Measurements from ENCODE around the gene SUFU.
A peak's percentile ranks its signal among the peaks of the same experiment; 100 is the strongest.

Gene SUFU

DNA sequence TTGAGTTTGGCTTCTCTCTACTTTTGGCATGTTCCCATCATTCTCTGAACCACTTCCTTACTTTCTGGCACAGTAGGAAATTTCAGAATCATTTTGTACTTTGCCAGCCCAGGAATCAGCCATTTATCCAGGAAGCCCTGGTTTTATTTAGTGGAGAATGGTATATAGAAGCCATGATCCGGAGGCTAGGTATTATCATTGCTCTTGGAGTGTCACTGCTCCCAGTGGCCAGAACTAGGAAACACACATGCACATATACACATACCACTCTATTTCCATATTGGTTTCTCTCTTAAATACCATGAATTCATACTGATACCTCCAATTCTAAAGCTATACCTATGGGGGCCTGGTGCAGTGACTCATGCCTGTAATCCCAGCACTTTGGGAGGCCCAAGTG is 36.3 kb downstream of the SUFU start:
- no peaks in the 10 kb centered on the region for H3K9me3 ChIP-seq (ENCODE audit: insufficient read depth, low read length)
- H3K4me1 ChIP-seq (ENCODE audit: low read length) = peaks cover 39% of the 10 kb centered on the region
- no peak overlapping the region for H3K27ac ChIP-seq (ENCODE audit: low read length)
- no peaks in the 10 kb centered on the region for H3K27me3 ChIP-seq (ENCODE audit: low read depth, low read length)
- H3K36me3 ChIP-seq (replicated peaks; ENCODE audit: low read depth, low read length) = no peaks in the 10 kb centered on the region
- H3K4me3 ChIP-seq (ENCODE audit: low read length) = no peak overlapping the region
- no peaks in the 10 kb centered on the region for H4K20me1 ChIP-seq (ENCODE audit: insufficient read depth, low read length)
- no peaks in the 10 kb centered on the region for H3K79me2 ChIP-seq (ENCODE audit: low read length)
- TF ChIP-seq, protein P1, sequence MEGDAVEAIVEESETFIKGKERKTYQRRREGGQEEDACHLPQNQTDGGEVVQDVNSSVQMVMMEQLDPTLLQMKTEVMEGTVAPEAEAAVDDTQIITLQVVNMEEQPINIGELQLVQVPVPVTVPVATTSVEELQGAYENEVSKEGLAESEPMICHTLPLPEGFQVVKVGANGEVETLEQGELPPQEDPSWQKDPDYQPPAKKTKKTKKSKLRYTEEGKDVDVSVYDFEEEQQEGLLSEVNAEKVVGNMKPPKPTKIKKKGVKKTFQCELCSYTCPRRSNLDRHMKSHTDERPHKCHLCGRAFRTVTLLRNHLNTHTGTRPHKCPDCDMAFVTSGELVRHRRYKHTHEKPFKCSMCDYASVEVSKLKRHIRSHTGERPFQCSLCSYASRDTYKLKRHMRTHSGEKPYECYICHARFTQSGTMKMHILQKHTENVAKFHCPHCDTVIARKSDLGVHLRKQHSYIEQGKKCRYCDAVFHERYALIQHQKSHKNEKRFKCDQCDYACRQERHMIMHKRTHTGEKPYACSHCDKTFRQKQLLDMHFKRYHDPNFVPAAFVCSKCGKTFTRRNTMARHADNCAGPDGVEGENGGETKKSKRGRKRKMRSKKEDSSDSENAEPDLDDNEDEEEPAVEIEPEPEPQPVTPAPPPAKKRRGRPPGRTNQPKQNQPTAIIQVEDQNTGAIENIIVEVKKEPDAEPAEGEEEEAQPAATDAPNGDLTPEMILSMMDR (IDR thresholded peaks at IDR 0.05; ENCODE audit: low read depth, low read length) = peak; percentile 22
- no peak for TF ChIP-seq EZH2phosphoT487 (IDR thresholded peaks at IDR 0.05; ENCODE audit: low read depth)
- no peak overlapping the region for H3K9ac ChIP-seq (ENCODE audit: low read length)
- no peak overlapping the region for H3K4me2 ChIP-seq (ENCODE audit: low read length)
- no peak overlapping the region for H2AFZ ChIP-seq (ENCODE audit: low read depth, low read length)

DNA sequence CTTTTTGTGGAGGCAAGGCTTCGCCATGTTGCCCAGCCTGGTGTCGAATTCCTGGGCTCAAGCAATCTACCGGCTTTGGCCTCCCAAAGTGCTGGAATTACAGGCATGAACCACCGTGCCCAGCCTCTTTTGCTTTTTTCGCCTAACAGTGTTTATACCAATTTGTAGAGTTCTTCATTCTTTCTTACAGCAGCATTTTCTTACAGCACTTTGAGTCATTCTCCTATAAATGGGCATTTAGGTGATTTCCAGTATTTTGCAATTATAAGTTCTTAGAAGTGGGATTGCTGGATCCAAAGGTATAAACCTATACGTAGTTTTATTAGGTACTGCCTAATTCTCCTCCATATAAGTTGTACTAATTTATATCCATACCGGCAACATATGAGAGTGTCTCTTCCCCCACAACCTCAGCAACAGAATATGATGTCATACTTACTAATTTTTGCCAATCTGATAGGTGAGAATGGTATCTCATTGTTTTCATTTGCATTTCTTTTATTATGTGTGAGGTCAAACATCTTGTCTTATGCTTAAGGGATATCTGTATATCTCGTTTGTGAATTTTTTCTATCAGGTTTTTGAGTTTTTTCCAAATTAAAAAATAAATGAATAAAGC is 39.1 kb downstream of the SUFU start:
- no peak overlapping the region for H3K4me2 ChIP-seq (ENCODE audit: low read length)
- no peak overlapping the region for H3K4me3 ChIP-seq (ENCODE audit: low read length)
- H3K79me2 ChIP-seq (ENCODE audit: low read length) = no peaks in the 10 kb centered on the region
- TF ChIP-seq EZH2phosphoT487 (IDR thresholded peaks at IDR 0.05; ENCODE audit: low read depth) = no peak
- TF ChIP-seq, protein P1 (IDR thresholded peaks at IDR 0.05; ENCODE audit: low read depth, low read length) = no peak
- H3K4me1 ChIP-seq (ENCODE audit: low read length) = peaks cover 29% of the 10 kb centered on the region
- no peaks in the 10 kb centered on the region for H3K27me3 ChIP-seq (ENCODE audit: low read depth, low read length)
- H3K9ac ChIP-seq (ENCODE audit: low read length) = no peak overlapping the region
- no peaks in the 10 kb centered on the region for H4K20me1 ChIP-seq (ENCODE audit: insufficient read depth, low read length)
- H3K27ac ChIP-seq (ENCODE audit: low read length) = no peak overlapping the region
- no peak overlapping the region for H2AFZ ChIP-seq (ENCODE audit: low read depth, low read length)
- H3K9me3 ChIP-seq (ENCODE audit: insufficient read depth, low read length) = no peaks in the 10 kb centered on the region
- no peaks in the 10 kb centered on the region for H3K36me3 ChIP-seq (replicated peaks; ENCODE audit: low read depth, low read length)

GRCh38 chr10:102545265-102545871 is 41.6 kb downstream of the SUFU start:
- H3K27me3 ChIP-seq (ENCODE audit: low read depth, low read length) = no peaks in the 10 kb centered on the region
- H4K20me1 ChIP-seq (ENCODE audit: insufficient read depth, low read length) = no peaks in the 10 kb centered on the region
- no peaks in the 10 kb centered on the region for H3K79me2 ChIP-seq (ENCODE audit: low read length)
- no peaks in the 10 kb centered on the region for H3K36me3 ChIP-seq (replicated peaks; ENCODE audit: low read depth, low read length)
- no peak overlapping the region for H3K4me3 ChIP-seq (ENCODE audit: low read length)
- H3K27ac ChIP-seq (ENCODE audit: low read length) = no peak overlapping the region
- H2AFZ ChIP-seq (ENCODE audit: low read depth, low read length) = no peak overlapping the region
- TF ChIP-seq, protein P1 (IDR thresholded peaks at IDR 0.05; ENCODE audit: low read depth, low read length) = no peak
- TF ChIP-seq EZH2phosphoT487 (IDR thresholded peaks at IDR 0.05; ENCODE audit: low read depth) = no peak
- no peak overlapping the region for H3K4me2 ChIP-seq (ENCODE audit: low read length)
- H3K4me1 ChIP-seq (ENCODE audit: low read length) = peaks cover 7% of the 10 kb centered on the region
- no peak overlapping the region for H3K9ac ChIP-seq (ENCODE audit: low read length)
- no peaks in the 10 kb centered on the region for H3K9me3 ChIP-seq (ENCODE audit: insufficient read depth, low read length)

DNA sequence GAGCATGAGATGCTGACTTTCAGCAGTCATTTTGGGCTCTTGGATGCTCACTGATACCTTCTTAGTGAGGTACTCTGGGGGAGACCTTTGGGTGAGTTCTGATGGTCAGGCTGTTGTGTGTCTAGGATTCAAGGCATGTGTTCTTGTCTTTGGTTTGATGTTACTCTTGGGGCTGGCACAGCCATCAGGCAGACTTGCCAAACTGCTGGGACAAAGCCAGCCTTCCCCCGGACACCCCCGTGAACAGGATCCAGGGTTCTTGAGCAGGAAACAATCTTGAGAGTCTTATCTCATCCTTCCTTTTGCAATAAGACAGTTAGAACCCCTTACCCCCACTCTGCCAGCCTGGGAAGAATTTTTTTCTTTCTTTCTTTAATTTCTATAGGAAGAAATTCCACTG is 42.2 kb downstream of the SUFU start:
- H3K4me3 ChIP-seq (ENCODE audit: low read length) = no peak overlapping the region
- no peaks in the 10 kb centered on the region for H4K20me1 ChIP-seq (ENCODE audit: insufficient read depth, low read length)
- no peaks in the 10 kb centered on the region for H3K79me2 ChIP-seq (ENCODE audit: low read length)
- no peak overlapping the region for H3K27ac ChIP-seq (ENCODE audit: low read length)
- H3K4me1 ChIP-seq (ENCODE audit: low read length) = peaks cover 5% of the 10 kb centered on the region; the same call in 1 of the 2 replicates
- no peak overlapping the region for H3K4me2 ChIP-seq (ENCODE audit: low read length)
- H2AFZ ChIP-seq (ENCODE audit: low read depth, low read length) = no peak overlapping the region
- no peaks in the 10 kb centered on the region for H3K36me3 ChIP-seq (replicated peaks; ENCODE audit: low read depth, low read length)
- H3K9me3 ChIP-seq (ENCODE audit: insufficient read depth, low read length) = no peaks in the 10 kb centered on the region
- H3K27me3 ChIP-seq (ENCODE audit: low read depth, low read length) = no peaks in the 10 kb centered on the region
- TF ChIP-seq EZH2phosphoT487 (IDR thresholded peaks at IDR 0.05; ENCODE audit: low read depth) = no peak
- H3K9ac ChIP-seq (ENCODE audit: low read length) = no peak overlapping the region
